Measurements from ENCODE around the gene FGD4.

DNA sequence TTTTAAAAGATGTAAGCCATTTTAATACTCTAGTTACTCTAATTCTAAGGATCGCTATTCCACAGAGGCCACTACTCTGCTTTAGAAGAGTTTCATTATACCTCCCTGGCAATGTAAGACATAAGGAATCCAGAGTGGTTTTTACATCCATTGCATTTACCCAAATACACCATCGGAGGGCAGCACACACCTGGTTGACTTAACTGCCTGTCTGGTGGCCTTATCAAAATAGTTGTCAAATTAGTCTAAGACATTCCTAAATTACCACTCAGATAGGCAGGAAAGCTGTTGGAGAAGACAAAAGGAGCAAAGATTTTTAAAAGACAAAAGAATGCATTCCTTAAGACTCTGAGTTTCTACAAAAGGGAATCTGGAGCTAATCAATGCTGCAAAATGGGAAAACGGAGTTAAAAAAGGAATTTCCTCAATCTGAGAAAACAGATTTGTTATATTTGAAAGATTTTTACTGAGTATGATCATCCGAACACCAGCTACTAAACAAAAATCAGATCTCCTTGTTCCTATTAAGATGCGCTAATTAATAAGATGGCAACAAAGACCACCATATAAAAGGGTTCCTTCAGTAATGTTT, 33.8 kb upstream of the FGD4 start:
- TF ChIP-seq, protein P1, sequence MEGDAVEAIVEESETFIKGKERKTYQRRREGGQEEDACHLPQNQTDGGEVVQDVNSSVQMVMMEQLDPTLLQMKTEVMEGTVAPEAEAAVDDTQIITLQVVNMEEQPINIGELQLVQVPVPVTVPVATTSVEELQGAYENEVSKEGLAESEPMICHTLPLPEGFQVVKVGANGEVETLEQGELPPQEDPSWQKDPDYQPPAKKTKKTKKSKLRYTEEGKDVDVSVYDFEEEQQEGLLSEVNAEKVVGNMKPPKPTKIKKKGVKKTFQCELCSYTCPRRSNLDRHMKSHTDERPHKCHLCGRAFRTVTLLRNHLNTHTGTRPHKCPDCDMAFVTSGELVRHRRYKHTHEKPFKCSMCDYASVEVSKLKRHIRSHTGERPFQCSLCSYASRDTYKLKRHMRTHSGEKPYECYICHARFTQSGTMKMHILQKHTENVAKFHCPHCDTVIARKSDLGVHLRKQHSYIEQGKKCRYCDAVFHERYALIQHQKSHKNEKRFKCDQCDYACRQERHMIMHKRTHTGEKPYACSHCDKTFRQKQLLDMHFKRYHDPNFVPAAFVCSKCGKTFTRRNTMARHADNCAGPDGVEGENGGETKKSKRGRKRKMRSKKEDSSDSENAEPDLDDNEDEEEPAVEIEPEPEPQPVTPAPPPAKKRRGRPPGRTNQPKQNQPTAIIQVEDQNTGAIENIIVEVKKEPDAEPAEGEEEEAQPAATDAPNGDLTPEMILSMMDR (IDR thresholded peaks at IDR 0.05; ENCODE audit: borderline replicate concordance, extremely low read depth, low read length, poor library complexity, severe bottlenecking) = peak; percentile 82
- TF ChIP-seq EZH2 (IDR thresholded peaks at IDR 0.05; ENCODE audit: borderline replicate concordance, low read depth, low read length, severe bottlenecking) = no peak
